Uterus (tissue), 2 donors: ENCODE data around the gene GMDS.

Experiments used
- CTCF ChIP-seq, 4 experiments: fragments of 200-600 bp in 2 of 4; fragments of 450-650 bp in 2 of 4; sonication (generic) in 2 of 4; IDR thresholded peaks; one replicate each; pipeline ENCODE4 v1.5.1; 2016 to 2019; ENCODE audit warnings: antibody characterized with exemption in 4 of 4, mild to moderate bottlenecking in 2 of 4, moderate library complexity in 1 of 4
- POLR2A ChIP-seq, 2 donors: fragments of 450-650 bp; IDR thresholded peaks; one replicate each; pipeline ENCODE4 v1.6.1; 2016; ENCODE audit warnings: antibody characterized with exemption in 2 of 2, mild to moderate bottlenecking in 1 of 2, moderate library complexity in 1 of 2

GRCh38 chr6:2053691-2054090 lies 191.7 kb downstream of the GMDS start:
- no peak for TF ChIP-seq POLR2A (IDR thresholded peaks at IDR 0.05)
- no peak for TF ChIP-seq CTCF (IDR thresholded peaks at IDR 0.05)
